Measurements from ENCODE around the gene HTR1E. TPM values are rescaled to one million over a fixed set of nuclear protein-coding genes. Genes with fewer than 3 reads are reported as not detected.
"Not testable (repeated sequence)": the region's sequence is repeated elsewhere in the genome, so short reads cannot be mapped to it uniquely, and the experiment has no call there.

The HTR1E gene, protein sequence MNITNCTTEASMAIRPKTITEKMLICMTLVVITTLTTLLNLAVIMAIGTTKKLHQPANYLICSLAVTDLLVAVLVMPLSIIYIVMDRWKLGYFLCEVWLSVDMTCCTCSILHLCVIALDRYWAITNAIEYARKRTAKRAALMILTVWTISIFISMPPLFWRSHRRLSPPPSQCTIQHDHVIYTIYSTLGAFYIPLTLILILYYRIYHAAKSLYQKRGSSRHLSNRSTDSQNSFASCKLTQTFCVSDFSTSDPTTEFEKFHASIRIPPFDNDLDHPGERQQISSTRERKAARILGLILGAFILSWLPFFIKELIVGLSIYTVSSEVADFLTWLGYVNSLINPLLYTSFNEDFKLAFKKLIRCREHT
- not detected for polyA plus RNA-seq (2012; ENCODE audit: low read depth, missing spikeins)

DNA sequence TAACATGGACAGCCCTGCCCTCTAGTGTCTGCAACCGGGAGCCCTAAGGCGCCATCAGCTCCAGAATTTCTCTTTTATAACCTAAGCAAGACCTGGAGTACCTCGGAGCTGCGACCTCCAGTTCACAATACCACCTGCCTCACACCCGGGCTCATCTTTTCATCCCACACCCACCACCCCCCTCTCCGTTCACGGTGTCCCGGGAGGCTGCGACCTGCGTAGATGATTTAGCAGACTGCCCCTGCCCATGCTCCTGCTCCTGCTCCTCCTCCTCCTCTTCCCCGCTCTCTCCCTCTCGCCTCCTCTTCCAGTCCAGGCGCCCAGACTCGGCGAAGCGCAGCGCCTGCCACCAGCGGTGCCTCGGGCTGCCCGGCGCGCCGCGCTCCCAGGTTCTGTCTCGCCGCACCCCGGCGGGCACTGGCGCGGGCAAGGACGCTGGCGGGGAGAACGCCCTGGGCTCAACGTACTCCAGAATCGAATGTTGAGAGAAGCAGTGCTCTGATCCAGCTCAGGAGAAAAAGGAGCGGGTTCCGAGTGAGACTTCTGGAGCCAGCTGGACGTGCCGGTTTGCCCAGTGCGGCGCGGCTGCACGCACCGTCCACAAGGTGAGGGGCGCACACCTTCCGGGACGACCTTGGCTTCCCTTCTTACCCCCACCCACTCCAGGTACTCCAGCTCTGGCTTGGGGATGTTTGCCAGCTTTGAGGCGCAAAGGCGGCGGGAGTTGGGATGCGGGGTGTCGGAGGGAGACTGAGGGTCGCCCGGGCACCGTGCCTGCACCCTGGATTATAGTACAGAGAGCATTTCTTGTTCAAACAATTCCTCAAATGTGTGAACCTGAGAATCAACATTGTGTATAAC lies at the start of gene HTR1E:
HTR1E (plus strand) TSS at position 310 of the 861 bp plus-strand sequence. CDS start 77,807 bp downstream, outside the sequence.
- DNase-seq (ENCODE audit: insufficient read length, low spot score) (peak; percentile 35), FAIRE-seq (no peak)
- TF ChIP-seq TAF1 (IDR thresholded peaks at IDR 0.05; ENCODE audit: low read depth, low read length) (no peak), PAX5 (IDR thresholded peaks at IDR 0.05; ENCODE audit: insufficient read depth, low read length, severe bottlenecking) (no peak), POLR2AphosphoS5 (IDR thresholded peaks at IDR 0.05; ENCODE audit: low read depth, low read length) (no peak)

DNA sequence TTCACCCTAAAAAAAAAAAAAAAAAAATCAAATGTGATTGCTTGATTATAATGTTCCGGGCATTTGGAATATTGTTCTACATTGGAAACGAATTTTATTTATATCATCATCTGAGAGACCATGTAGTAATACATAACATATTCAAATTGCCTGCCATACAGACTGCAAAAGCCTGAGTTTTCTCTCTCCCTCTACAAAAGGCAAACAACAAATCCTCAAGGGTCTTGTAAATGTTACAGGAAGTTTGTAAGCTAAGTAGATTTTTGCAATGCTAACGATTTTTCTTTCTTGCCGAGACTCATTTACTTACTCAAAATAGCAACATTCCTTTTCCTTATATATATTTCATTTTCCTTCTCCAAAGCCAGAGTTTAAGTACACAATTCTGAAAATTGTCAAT lies 49.0 kb upstream of the HTR1E start:
- FAIRE-seq (no peak), DNase-seq (ENCODE audit: insufficient read length, low spot score) (no peak)
- no peak for TF ChIP-seq POU2F2 (IDR thresholded peaks at IDR 0.05; ENCODE audit: low read depth, low read length)
- TF ChIP-seq POLR2AphosphoS5 (IDR thresholded peaks at IDR 0.05; ENCODE audit: low read depth, low read length) = no peak
- no peak for TF ChIP-seq PAX5 (IDR thresholded peaks at IDR 0.05; ENCODE audit: insufficient read depth, low read length, severe bottlenecking)
- no peak for TF ChIP-seq SPI1 (IDR thresholded peaks at IDR 0.05; ENCODE audit: low read depth, low read length)
- TF ChIP-seq POLR2A (IDR thresholded peaks at IDR 0.05; ENCODE audit: low read depth, low read length) = no peak
- TF ChIP-seq TAF1 (IDR thresholded peaks at IDR 0.05; ENCODE audit: low read depth, low read length) = no peak

DNA sequence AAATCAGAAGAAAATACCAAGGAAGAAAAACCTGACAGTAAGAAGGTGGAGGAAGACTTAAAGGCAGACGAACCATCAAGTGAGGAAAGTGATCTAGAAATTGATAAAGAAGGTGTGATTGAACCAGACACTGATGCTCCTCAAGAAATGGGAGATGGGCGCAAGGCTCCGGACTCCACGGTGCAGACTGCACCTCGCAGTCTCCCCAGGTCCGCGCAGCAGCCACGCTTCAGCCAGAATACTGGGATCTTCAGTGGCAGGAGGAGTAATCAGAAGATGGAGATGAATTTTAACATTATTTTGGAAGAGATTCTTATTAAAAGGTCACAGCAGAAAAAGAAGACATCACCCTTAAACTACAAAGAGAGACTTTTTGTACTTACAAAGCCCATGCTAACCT lies 40.1 kb upstream of the HTR1E start:
- FAIRE-seq; DNase-seq (ENCODE audit: insufficient read length, low spot score): not testable (repeated sequence)

DNA sequence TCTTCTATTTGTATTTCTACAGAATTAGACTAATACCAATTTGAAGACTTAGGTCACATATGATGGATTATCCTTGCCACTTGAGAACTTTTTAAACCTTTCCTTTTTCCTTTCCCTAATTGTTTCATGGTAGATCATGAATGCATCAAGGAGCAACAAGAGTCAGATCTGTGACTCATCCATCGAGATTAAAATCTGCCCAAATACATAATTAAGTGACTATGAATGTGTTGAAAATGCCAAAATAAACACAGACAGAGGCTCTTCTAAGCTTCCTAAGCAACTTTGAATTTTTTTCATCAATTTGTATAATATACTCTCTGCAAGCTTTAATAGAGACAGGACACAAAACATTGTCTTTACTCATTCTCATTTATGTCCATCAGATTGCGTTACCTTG lies 23.5 kb upstream of the HTR1E start:
- no peak for FAIRE-seq

DNA sequence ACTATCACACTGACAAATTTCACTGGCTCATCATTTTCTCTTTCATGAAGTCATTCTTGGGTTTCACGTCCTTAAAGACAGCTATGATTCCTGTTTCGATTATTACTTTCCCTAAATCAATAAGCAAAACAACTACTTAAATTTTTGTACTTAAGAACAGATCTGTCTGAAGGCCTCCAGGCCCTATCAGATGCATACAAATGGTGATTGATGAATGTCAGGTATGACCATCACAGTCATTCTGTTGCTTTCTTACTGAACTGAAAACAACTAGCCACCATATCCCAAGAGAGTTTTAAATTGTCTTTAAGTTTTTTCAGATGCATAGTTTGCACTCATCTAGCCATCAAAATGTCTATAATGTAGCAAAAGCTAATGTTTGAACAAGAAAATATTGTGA lies 20.9 kb upstream of the HTR1E start:
- TF ChIP-seq POLR2A (IDR thresholded peaks at IDR 0.05; ENCODE audit: low read depth, low read length) (no peak), TAF1 (IDR thresholded peaks at IDR 0.05; ENCODE audit: low read depth, low read length) (no peak), SPI1 (IDR thresholded peaks at IDR 0.05; ENCODE audit: low read depth, low read length) (no peak), POU2F2 (IDR thresholded peaks at IDR 0.05; ENCODE audit: low read depth, low read length) (no peak), PAX5 (IDR thresholded peaks at IDR 0.05; ENCODE audit: insufficient read depth, low read length, severe bottlenecking) (no peak), POLR2AphosphoS5 (IDR thresholded peaks at IDR 0.05; ENCODE audit: low read depth, low read length) (no peak)
- DNase-seq (ENCODE audit: insufficient read length, low spot score) = no peak
- FAIRE-seq = no peak

More for the DNA sequence above, 23.5 kb upstream of the HTR1E start:
- TF ChIP-seq TAF1 (IDR thresholded peaks at IDR 0.05; ENCODE audit: low read depth, low read length) (no peak), SPI1 (IDR thresholded peaks at IDR 0.05; ENCODE audit: low read depth, low read length) (no peak), POLR2AphosphoS5 (IDR thresholded peaks at IDR 0.05; ENCODE audit: low read depth, low read length) (no peak), POLR2A (IDR thresholded peaks at IDR 0.05; ENCODE audit: low read depth, low read length) (no peak)
- DNase-seq (ENCODE audit: insufficient read length, low spot score) = no peak

DNA sequence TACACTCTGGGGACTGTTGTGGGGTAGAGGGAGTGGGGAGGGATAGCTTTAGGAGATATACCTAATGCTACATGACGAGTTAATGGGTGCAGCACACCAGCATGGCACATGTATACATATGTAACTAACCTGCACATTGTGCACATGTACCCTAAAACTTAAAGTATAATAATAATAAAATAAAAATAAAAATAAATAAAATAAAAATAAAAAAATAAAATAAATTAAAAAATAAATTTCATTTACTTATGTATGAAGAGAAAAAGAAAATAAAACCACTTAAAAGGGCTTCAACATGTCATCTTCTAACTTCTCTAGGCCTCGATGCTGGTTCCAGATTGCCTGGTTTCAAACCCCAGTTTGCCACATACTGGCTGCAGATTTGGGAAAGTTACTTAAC lies 10.2 kb upstream of the HTR1E start:
- DNase-seq (ENCODE audit: insufficient read length, low spot score); FAIRE-seq: not testable (repeated sequence)

DNA sequence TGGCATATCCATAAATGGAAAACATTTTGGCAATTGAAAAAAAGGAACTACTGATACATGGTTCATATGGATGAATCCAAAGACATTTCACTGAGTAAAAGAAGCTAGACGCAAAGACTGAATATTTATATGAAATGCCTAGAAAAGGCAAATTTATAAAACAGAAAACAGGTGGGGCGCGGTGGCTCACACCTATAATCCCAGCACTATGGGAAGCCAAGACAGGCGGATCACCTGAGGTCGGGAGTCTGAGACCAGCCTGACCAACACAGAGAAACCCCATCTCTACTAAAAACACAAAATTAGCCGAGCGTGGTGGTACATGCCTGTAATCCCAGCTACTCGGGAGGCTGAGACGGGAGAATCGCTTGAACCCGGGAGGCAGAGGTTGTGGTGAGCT lies 9.5 kb upstream of the HTR1E start:
- not testable (repeated sequence) for DNase-seq (ENCODE audit: insufficient read length, low spot score); FAIRE-seq

DNA sequence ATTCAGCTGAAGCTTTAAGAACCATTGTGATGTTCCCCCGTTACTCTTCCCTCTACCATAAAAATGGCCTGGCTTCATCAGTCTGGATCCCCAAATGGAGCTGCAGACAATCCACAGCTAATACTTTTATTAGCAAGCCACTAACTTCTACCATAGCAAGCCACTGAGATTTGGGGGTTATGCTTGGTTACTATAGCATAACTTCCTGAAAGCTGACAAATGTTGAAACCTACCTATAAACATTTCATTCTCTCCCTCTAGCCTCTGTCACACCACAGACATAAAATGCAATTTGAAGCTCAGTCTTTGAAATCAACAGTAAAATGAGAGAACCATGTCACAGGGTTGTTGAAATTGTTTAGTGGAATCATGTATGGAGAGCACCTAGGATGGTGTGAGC lies 3.0 kb upstream of the HTR1E start:
- DNase-seq (ENCODE audit: insufficient read length, low spot score) (no peak), FAIRE-seq (no peak)
- TF ChIP-seq POU2F2 (IDR thresholded peaks at IDR 0.05; ENCODE audit: low read depth, low read length) (no peak), POLR2AphosphoS5 (IDR thresholded peaks at IDR 0.05; ENCODE audit: low read depth, low read length) (no peak), POLR2A (IDR thresholded peaks at IDR 0.05; ENCODE audit: low read depth, low read length) (no peak), TAF1 (IDR thresholded peaks at IDR 0.05; ENCODE audit: low read depth, low read length) (no peak), SPI1 (IDR thresholded peaks at IDR 0.05; ENCODE audit: low read depth, low read length) (no peak), PAX5 (IDR thresholded peaks at IDR 0.05; ENCODE audit: insufficient read depth, low read length, severe bottlenecking) (no peak)

DNA sequence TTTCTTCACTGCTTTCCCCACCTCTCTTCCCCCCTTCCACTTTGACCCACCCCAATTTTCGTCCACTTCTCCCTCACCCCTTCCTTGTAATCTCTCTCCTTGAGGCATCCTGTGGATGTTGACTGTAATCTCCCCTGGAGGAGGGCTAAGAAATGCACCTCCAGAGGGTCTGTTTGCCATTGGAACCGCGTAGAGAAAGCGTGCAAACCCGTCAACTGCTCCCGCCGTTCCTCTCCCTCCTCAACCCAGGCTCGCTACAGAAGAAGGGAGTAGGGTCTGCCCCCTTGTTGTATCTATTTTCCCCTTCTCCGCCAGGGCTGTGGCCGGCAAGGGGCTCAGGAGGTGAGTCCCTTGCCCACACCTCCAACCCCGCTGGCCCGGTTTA lies 502 bp upstream of the HTR1E start:
- FAIRE-seq (no peak), DNase-seq (ENCODE audit: insufficient read length, low spot score) (no peak)
- TF ChIP-seq SPI1 (IDR thresholded peaks at IDR 0.05; ENCODE audit: low read depth, low read length) = no peak
- no peak for TF ChIP-seq POU2F2 (IDR thresholded peaks at IDR 0.05; ENCODE audit: low read depth, low read length)
- TF ChIP-seq POLR2AphosphoS5 (IDR thresholded peaks at IDR 0.05; ENCODE audit: low read depth, low read length) = no peak
- TF ChIP-seq POLR2A (IDR thresholded peaks at IDR 0.05; ENCODE audit: low read depth, low read length) = no peak
- no peak for TF ChIP-seq TAF1 (IDR thresholded peaks at IDR 0.05; ENCODE audit: low read depth, low read length)
- no peak for TF ChIP-seq PAX5 (IDR thresholded peaks at IDR 0.05; ENCODE audit: insufficient read depth, low read length, severe bottlenecking)

DNA sequence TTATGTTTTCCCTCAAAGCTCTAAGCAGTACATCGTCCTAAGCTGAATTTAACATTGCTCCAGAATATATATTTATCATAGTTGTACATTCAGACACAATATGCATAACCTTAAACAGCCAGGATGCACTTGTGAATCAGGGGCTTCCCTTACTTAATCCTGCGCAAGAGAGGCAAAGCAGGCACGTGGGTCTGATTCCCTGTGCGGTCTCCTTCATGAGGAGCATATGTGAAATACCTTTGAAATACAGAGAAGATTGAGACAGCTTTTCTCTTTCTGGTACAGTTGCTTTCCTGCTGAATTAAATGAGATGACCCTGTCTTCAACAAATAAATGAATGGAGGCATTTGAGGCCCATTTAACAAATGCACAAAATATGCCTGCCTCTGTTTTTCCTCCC lies 1.5 kb downstream of the HTR1E start:
- TF ChIP-seq TAF1 (IDR thresholded peaks at IDR 0.05; ENCODE audit: low read depth, low read length) = no peak
- no peak for TF ChIP-seq POLR2AphosphoS5 (IDR thresholded peaks at IDR 0.05; ENCODE audit: low read depth, low read length)
- no peak for TF ChIP-seq POU2F2 (IDR thresholded peaks at IDR 0.05; ENCODE audit: low read depth, low read length)
- TF ChIP-seq SPI1 (IDR thresholded peaks at IDR 0.05; ENCODE audit: low read depth, low read length) = no peak
- TF ChIP-seq PAX5 (IDR thresholded peaks at IDR 0.05; ENCODE audit: insufficient read depth, low read length, severe bottlenecking) = no peak
- TF ChIP-seq POLR2A (IDR thresholded peaks at IDR 0.05; ENCODE audit: low read depth, low read length) = no peak
- DNase-seq (ENCODE audit: insufficient read length, low spot score) (no peak), FAIRE-seq (no peak)

Data from GM12891 (cell line).